Stimulated activated CD4-positive, alpha-beta T cell treated with anti-CD3 and anti-CD28 coated beads, TNF-alpha, amount 100 ng/mL, for 48 hours (primary cell): ENCODE measurements around the gene EPRS1.
"Not testable (repeated sequence)": the region's sequence is repeated elsewhere in the genome, so short reads cannot be mapped to it uniquely, and the experiment has no call there.

Experiments
- DNase-seq, 3 donors: peaks; one replicate each; pipeline ENCODE4 v3.0.0-alpha.2; 2020; ENCODE audit warnings: low read depth in 3 of 3

The EPRS1 gene

DNA sequence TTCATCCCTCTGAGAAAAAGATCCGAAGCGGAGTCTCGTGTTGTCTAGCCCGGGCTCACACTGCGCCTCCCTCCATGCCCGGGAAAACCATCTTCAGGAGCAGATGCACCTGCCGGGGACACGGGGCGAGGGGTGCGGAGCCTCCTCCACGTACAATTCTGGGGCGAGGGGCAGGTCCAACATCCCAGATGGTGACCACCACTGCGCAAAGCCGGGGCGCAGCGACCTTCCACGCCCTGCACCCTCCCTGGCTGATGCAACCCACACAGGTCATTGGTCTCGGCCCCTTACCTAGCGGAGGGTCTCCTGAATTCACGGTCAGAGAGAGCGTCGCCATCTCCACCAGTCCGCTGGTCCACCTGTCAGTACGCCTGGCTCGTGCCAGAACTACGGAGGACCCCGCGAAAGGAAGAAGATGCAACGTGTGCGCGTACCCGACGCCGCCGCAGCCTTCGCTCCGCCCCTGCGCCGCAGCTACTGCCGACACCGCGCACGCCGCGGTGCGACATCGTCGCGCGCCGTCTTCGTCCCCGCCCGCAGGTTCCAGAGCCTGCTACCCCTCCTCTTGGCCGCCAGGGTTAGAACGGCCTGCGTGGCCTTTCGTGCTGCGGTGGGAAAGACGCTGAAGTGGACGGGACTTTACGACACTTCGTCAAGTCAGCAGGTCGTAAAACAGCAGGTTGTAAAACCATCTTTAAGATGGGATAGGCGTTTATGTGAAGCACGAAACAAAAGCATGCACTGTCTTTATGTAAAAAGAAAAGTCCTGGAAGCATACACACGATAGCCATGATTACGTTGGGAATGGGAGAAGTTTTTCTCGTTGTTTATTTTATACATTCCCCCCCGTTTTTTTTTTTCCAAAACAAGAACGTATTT lies at the start of gene EPRS1:
Gene EPRS1 (minus strand): TSS at position 454 of the 879 bp plus-strand sequence. CDS start 117 bp downstream, at position 337.
- DNase-seq = peak; percentile 86 to 92 (median 88)

DNA sequence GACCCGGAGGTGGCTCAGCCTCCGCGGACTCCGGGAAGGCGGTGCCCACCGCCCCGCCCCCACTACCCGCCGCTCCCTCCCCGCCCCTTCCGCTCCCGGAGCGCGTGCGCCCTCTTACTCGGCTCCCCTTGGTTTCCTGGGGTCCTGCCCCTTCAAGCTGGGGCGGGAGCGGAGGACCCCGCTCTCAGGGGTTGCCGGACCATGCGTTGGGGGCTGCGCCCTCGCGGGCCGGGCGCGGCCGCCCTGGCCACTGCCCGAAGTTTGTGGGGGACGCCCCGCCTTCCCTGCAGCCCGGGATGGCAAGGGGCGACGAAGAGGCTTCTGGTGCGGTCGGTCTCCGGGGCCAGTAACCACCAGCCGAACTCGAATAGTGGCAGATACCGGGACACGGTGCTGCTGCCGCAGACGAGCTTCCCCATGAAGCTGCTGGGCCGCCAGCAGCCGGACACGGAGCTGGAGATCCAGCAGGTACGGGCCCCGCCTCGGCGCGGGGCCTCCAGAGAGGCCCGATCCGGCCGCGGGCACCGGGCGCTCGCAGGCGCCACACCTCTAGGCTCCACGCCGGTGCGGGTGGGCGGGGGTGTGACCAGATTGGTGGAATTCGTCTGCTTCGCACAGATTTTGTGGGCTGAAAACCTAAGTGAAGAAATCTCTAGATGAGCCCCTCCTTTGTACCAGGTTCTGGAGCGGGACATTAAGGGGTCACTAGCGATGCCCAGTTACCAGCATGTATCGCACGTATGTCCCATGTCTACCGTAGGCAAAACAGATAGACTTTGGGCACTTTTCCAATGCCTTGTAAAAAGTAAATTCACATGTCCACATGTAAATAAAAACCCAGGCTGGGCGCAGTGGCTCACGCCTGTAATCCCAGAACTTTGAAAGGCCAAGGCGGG lies 48.0 kb upstream of the EPRS1 start, which contains the start of gene IARS2:
Gene IARS2 (plus strand): TSS at position 117 of the 896 bp plus-strand sequence. CDS start 85 bp downstream, at position 202.
- DNase-seq = peak; percentile 83 to 93 (median 84)

DNA sequence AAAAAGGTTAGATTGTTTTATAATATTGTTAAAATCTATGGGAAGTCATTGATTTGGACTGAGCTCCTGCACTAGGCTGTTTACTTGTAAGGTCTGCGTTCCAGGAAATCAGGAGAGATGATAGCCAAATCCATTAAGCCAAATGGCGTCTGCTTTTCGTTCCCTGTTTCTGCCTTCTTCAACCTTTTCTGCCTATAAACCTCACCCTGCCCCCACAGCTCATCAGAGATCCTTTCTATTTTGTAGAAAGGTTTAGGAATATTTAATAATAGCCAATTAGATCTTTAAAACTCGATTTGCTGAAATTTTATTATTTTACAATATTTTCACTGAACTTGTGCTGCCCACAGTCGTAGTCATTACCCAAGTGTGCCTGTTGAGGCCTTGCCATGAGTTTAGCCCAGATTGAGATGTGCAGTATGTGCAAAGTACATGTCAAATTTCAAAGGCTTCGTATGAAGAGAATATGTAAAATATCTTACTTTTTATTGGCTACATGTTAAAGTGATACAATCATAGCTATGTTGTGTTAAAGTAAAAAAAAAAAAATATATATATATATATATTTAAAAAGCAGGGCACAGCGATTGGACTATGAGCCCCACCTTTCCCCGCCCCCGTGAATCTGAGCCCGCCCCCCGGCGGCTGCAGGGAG lies 47.2 kb upstream of the EPRS1 start:
- DNase-seq = no peak

DNA sequence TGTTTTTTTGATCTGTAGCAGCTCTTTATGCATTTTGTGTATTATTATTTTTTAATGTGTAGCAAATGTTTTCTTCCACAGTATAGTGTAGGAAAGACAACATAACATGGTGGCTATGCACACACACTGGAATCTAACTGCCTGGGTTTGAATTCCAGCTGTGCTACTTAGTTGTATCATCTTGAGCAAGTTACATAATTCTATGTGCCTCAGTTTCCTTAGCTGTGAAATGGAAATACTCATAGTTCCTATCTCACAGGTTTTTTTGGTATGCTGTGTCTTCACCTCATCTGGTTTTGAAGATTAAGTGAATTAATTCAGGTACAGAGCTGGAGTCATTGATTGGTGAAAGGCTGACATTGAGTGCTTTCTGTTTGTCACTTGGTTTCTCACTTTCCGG lies 46.4 kb upstream of the EPRS1 start:
- DNase-seq = no peak

DNA sequence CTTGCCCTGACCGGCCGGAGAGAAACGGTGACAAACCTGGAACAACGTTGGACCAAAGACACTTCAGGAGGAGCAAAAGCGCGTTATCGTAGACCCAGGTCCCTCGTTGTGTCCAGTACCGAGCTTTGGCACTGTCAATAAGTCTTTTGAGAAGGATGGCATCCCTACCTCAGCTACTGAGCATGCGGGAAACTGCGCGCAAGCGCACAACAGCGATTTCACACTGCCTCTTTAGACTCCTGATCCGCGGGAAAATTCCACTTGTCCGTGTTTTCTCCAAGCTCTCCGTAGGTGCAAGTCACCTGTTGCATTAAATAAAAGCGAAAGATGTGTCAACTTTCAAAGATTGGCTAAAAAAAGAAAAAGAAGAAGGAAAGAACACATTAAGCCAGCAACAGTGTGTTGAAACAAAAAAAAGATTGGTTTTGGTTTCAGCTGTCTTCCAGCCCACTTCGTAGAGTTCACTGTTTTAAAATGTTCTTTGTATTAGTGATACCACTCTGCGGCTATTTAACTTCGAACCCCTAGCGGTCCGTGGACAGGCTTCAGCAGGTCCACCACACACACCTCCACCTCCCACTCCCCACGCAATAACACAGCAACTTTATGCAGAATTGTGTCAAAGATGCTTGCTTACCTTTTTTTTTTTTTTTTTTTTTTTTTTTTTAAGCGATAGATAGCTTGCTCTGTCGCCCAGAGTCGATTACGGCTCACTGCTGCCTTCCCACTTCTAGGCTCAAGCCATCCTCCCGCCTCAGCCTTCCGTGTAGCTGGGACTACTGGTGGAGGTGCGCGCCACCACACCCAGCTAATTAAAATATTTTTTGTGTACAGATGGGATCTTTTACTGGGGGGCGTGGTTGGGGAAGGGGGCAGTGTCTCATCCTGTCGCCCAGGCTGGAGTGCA lies 43.6 kb upstream of the EPRS1 start, which contains the start of gene BPNT1:
Gene BPNT1 (minus strand): TSS at position 139 of the 907 bp plus-strand sequence. CDS start 9,942 bp downstream, outside the sequence.
- peak; percentile 93 to 97 (median 94) for DNase-seq

DNA sequence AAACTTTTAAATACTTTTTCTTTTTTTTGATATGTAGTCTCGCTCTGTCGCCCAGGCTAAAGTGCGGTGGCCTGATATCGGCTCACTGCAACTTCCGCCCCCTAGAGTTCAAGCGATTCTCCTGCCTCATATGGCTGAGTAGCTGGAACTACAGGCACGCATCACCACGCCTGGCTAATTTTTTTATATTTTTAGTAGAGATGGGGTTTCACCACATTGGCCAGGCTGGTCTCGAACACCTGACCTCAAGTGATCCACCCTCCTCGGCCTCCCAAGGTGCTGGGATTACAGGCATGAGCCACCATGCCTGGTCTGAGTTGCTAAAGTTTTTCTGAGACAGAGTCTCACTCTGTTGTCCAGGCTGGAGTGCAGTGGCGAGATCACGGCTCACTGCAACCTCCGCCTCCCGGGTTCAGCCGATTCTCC lies 40.0 kb upstream of the EPRS1 start:
- not testable (repeated sequence) for DNase-seq

DNA sequence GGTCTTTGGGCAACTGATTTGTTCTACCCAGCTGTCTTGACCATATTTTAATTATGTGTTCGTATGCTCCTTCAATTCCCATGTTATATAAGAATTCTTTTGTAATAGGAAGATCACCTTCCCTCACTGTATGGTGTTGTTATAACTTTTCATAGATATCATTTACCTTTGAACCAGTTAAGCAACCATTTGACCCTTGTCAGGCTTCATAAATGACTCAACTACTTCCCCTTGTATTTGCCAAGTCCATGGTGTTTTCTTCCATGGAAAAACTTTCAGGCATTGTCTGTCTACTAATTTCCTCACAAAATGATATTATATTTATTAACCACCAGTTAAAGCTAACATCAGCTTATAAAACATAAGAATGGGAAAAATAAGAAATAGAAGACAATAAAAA lies 38.2 kb upstream of the EPRS1 start:
- no peak for DNase-seq

DNA sequence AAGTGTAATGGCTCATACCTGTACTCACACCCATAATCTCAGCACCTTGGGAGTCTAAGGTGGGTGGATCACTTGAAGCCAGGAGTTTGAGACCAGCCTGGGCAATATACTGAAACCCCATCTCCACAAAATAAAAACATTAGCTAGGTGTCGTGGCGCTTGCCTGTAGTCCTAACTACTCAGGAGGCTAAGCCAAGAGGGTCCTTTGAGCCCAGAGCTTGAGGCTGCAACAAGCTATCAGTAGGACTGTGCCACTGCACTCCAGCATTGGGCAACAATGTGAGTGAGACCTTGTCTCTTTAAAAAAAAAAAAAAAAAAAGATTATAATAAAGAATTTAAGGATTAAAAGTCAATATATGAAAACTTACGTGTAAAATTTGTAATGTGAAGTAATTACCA lies 31.6 kb upstream of the EPRS1 start:
- no peak for DNase-seq

DNA sequence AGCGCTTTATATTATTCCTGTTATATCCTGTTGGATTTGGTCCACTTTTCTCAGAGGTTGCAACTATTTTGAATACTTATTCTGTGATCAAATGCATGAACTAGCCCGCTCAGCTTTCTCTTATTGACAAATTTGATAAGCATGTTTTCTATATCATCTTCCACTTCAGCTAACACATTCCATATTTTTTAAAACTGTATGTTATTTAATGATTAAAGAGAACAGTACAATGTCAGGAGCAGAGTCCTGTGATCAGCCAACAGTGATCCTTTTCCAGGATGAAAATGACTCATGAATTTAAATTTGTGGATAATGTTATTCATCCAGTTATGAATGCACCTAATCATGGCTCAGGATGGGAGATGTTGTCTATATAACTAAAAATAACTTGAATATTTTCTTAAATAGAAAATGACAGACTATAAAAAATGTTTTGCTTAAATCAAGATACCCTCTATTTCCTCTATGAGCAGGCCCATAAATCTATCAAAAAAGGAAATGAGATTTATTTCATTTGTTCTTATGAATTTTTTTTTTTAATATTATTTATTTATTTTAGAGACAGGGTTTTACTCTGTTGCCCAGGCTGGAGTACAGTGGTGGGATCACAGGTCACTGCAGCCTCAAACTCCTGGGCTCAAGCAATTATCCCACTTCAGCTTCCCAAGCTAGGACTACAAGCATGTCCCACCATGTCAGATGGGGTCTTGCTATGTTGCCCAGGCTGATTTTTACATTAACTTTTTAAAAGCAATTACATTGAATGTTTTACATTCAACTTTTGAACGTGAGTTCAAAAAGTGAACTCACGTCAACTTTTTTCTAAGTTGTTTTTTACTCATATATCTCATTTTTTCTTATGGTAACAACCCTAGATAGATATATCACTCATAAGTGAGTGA lies 30.8 kb upstream of the EPRS1 start:
- no peak for DNase-seq

DNA sequence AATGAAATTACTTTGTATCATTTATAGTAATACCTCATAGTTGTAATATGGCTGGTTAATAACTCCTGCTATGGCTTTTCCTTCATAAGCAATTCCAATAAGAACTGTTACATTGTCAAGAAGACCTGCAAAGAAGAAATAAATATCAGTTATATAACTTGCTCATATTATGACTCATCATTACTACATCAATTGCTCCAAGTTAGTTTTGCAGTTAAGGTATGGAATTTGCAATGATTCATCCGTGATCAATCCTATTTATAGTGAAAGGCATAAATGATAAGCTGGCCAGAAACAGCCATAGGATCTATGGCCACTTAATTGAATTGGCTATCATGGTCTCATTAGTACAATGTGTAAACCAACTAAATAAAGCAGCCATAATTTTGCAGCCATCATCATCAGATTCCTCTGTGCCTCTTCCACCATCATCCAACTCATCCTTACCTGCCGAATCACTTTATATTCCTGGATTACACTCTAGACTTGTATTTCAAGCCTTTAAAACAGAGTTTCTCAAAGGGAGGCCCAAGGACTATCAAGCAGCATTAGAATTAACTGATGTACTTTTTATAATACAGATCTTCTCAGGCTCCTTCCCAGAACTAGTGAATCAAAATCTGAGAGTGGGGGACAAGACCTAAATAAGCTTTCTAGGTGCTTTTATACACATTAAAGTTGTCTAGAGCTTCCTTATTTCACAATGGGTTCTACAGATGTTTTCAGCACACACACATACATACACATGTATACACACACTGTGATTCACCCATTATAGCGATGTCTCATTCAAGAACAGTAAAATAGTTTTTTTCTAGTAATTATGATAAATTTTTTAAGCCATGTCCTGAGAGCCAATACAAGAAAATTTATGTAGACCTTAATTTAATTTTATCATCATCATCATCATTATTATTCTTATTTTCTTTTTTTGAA lies 21.2 kb upstream of the EPRS1 start:
- no peak for DNase-seq

DNA sequence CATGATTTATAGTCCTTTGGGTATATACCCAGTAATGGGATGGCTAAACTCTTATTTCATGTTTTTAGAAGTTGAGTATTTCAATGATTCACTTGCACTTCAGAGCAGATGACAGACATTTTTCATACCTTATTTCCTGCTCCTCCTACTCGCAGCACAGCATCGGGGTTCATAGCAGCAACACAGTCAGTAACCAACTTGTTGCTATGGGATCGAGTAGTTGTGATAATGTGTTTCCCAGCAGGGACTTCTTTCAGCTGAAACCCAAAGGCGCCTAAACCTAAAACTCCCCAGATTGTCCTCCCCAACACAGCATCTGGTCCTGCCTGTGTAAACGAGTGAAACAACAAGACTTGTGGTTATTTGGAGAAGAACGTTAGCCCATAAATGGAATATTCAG lies 16.3 kb upstream of the EPRS1 start:
- no peak for DNase-seq

DNA sequence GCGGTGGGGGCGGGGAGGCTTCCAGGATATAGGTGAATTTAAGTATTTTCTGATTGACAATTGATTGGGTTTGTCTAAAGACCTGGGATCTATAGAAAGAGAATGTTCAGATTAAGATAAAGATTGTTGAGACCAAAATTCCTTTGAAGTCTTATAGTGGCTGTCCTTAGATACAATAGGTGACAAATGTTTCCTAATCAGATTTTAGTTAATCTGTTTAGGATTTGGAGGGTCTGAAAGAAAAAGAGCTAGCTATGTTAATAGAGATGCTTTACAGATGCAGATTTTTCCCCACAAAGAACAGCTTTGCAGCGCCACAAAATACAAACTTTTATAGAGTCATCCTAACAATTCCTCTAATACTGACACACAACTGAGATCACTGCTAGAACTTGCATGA lies 14.6 kb upstream of the EPRS1 start:
- no peak for DNase-seq

DNA sequence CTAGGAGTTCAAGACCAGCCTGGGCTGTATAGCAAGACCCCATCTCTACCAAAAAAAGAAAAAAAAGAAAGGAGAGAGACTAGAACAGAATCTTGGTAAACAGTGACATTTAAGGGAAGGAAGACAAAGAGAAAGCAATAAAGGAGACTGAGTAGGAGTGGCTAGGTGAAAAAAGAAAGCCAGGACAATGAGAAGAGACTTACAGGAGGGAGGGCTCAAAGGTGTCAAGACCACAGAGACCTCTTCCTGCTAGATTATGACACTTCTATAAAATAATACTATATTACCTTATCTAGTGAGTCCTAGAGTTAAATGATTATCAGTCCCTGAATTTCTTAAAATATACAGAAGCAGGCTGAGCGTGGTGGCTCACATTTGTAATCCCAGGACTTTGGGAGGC lies 10.1 kb upstream of the EPRS1 start:
- DNase-seq = no peak

DNA sequence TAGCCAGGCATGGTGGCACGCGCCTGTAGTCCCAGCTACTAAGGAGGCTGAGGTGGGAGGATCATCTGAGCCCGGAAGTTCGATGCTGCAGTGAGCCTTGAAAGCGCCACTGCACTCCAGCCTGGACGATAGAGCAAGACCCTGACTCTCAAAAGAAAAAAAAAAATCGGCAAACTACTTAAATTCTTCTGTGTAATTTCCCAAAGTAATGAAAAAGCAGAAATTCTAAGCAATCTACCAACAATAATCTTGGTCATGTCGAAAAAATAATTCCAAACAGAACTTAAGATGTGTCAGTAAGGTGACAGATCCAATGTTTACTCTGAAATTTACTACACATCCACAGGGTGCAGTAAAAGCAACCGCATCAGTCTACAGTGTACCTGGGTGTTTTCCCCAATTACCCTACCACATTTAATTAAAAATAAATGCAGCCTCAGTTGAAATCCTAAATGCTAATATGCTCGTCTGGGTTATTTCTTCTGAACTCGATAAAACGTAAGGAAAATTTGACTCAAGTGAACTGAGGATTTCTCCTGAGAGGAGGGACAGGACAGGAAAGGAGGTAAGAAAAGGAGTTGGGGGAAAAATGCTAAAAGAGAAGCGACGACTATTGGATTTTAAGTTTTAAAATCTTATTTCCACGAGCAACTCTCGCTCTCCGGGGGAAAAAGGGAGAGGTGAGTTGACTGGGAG lies 801 bp downstream of the EPRS1 start:
- no peak for DNase-seq

DNA sequence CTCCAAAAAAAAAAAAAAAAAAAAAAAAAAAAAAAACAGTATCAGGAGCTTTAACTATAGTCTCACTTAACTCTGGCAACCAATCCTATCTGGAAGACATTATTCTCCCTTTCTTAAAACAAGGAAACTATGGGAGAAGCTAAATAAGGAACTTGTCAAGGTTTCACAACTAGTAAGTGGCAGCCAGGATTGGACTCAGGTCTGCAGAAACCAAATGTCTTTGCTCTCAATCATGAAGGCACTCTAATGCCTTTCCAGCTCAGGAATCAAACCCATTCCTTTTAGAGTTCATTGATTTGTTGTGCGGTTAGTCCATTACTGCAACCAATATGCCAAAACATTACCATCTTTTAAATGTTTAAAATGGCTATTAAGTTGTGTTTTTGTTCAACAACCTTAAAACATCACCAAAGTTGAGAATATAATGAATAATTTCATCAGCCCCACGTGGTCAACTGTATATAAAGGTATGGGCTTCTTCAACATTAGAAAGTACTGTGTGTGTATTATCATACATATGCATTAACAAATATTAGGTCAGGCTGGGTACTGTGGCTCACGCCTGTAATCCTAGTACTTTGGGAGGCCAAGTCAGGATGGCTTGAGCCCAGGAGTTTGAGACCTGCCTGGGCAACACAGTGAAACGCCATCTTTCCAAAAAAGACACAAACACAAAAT lies 1.5 kb downstream of the EPRS1 start:
- DNase-seq = no peak

DNA sequence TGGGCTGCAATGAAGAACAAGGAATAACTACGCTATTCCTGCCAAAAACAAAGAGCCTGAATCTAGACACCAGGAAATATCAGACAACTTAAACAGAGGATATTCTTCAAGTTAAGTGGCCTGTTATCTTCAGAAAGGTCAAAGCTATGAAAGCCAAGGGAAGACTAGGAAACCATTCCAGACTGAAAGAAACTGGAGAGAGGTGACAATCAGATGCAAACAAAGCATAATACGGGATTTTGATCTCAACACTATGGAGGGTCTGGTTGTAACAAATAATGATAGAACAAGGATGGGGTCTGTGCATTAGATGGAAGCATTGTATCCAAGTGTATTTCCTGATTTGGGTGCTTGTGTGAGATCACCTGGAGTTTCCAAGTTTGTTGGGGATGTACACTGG lies 2.7 kb downstream of the EPRS1 start:
- DNase-seq = no peak

DNA sequence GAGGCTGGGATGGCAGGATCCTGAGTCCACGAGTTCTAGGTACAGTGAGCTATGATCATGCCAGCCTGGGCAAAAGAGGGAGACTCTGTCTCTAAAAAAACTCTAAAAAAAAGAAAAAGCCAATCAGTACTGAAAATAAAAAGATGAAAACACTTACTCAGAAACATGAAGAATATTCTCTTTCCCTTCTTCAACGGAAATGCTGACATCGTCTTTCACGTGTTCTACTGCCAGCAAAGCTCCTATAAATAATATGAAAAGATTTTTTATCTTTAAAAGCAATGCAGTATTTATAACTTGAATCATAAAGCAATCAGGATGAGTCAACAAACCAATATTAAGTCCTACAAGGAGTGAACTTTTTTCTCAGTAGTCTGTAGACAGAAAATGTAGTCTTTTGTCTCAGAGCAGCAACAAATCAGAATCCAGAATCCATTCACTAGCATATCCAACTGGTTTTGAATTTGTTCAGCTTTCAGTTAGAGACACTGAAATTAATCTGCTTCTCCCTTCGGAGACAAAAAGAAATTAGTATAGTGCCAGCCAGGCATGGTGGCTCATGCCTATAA lies 6.2 kb downstream of the EPRS1 start:
- no peak for DNase-seq
